ENCODE results near the gene RTKN. TPM values are rescaled to one million over a fixed set of nuclear protein-coding genes. Genes with fewer than 3 reads are reported as not detected.

The RTKN gene
- total RNA-seq, 1 experiment from 2014 or later = 87.1 TPM

GRCh38 chr2:74439373-74439772 lies 2.4 kb downstream of the RTKN start:
- Mint-ChIP-seq H3K27me3 (ENCODE audit: low read depth) (peaks cover 6% of the 10 kb centered on the region), H3K36me3 (ENCODE audit: insufficient read depth in 1 of 3, low read depth in 3 of 3) (peaks cover 11 to 32% (median 23%) of the 10 kb centered on the region in 3 experiments), H3K4me1 (peaks cover 31 to 43% of the 10 kb centered on the region in 2 experiments), H3K4me3 (peak overlapping the region; percentile 95 to 99), H3K9me3 (no peaks in the 10 kb centered on the region), H3K27ac (peak overlapping the region in 2 of 3 experiments; percentile 14 to 55; a peak in 1 of 7 replicates)
- no peaks in the 10 kb centered on the region for H3K9me3 ChIP-seq (ENCODE audit: control insufficient read depth, low read depth, low read length)
- no peak overlapping the region for H2BK120ac ChIP-seq (ENCODE audit: low read depth, low read length, poor library complexity, severe bottlenecking)
- WGBS (ENCODE audit: extremely low coverage, insufficient read length, low lambda C conversion rate) = no CpG with 5 or more reads among the region's 3 CpGs
- no peak overlapping the region; the same call in 1 of the 2 replicates for H3K14ac ChIP-seq (ENCODE audit: insufficient read depth, low read length)
- no peak overlapping the region for H3K56ac ChIP-seq (ENCODE audit: insufficient read length, low read depth, low read length)
- H3K9ac ChIP-seq (ENCODE audit: extremely low read depth, insufficient read length, low read length) = peak overlapping the region; percentile 5
- peaks cover 7% of the 10 kb centered on the region for H3K79me1 ChIP-seq (ENCODE audit: insufficient read depth, low read depth, low read length, poor library complexity, severe bottlenecking)
- H4K20me1 ChIP-seq (ENCODE audit: control insufficient read depth, insufficient read depth, insufficient read length) = no peaks in the 10 kb centered on the region
- no peak overlapping the region for H2BK5ac ChIP-seq (ENCODE audit: insufficient read length, low read length)
- no peak overlapping the region for H2BK12ac ChIP-seq (ENCODE audit: insufficient read length, low read depth, low read length)
- TF ChIP-seq CTCF (conservative IDR thresholded peaks at IDR 0.05) = no peak
- H2AFZ ChIP-seq (ENCODE audit: low read length) = no peak overlapping the region
- peaks cover 11% of the 10 kb centered on the region for H3K23me2 ChIP-seq (ENCODE audit: insufficient read length, low read depth, low read length, poor library complexity, severe bottlenecking)
- no peak overlapping the region for H3T11ph ChIP-seq (ENCODE audit: low read length)
- H3K4me2 ChIP-seq (ENCODE audit: insufficient read depth, insufficient read length, low read length) = peak overlapping the region; percentile 80
- H3K27me3 ChIP-seq (ENCODE audit: insufficient read depth, low read length) = no peaks in the 10 kb centered on the region
- no peak overlapping the region for H3K27ac ChIP-seq (ENCODE audit: insufficient read length, low read depth, low read length)
- peaks cover 21% of the 10 kb centered on the region; the same call in 1 of the 2 replicates for H3K79me2 ChIP-seq (ENCODE audit: insufficient read depth, low read length)
- H3K18ac ChIP-seq (ENCODE audit: insufficient read length, low read depth, low read length) = no peak overlapping the region
- no peak overlapping the region for H2BK15ac ChIP-seq (ENCODE audit: low read depth, low read length)
- H2BK20ac ChIP-seq (ENCODE audit: low read depth, low read length, poor library complexity, severe bottlenecking) = no peak overlapping the region
- DNase-seq = no peak
- H2AK5ac ChIP-seq (ENCODE audit: insufficient read length, low read length) = no peak overlapping the region
- H4K91ac ChIP-seq (ENCODE audit: insufficient read length, low read depth, low read length) = no peak overlapping the region
- H4K8ac ChIP-seq (replicated peaks; ENCODE audit: insufficient read length, low read depth, low read length) = no peak overlapping the region
- no peak overlapping the region for H3K23ac ChIP-seq (ENCODE audit: insufficient read length, low read depth, low read length)
- peaks cover 3% of the 10 kb centered on the region; the same call in 1 of the 2 replicates for H3K4me1 ChIP-seq (ENCODE audit: insufficient read depth, low read length)
- H4K5ac ChIP-seq (ENCODE audit: insufficient read length, low read depth, low read length) = no peak overlapping the region
- H3K4ac ChIP-seq (ENCODE audit: low read depth, low read length) = no peak overlapping the region
